ENCODE measurements around the gene LGR6.

GRCh38 chr1:202227053-202227672 is 33.6 kb downstream of the LGR6 start:
- TF ChIP-seq CTCF (IDR thresholded peaks at IDR 0.05) (no peak), POLR2A (IDR thresholded peaks at IDR 0.05) (no peak)

Measured in Peyer's patch (tissue), 4 donors.